IPS-20b (cell line): ENCODE data around the gene EFHC1.

Experiments used
- H3K27ac ChIP-seq: one replicate; pipeline ENCODE4 v1.5.1; 2013; ENCODE audit warnings: low read length
- H3K27me3 ChIP-seq: 2 replicates; pipeline ENCODE4 v1.6.1; 2013; ENCODE audit warnings: mild to moderate bottlenecking, low read length, inconsistent platforms; ENCODE audit not compliant: insufficient read depth
- H3K36me3 ChIP-seq: 2 replicates; pipeline ENCODE4 v1.6.1; 2013; ENCODE audit warnings: low read depth, mild to moderate bottlenecking, inconsistent platforms, low read length, moderate library complexity; ENCODE audit not compliant: insufficient read depth
- H3K4me1 ChIP-seq: 2 replicates; pipeline ENCODE4 v1.6.1; 2013; ENCODE audit warnings: mild to moderate bottlenecking, control low read depth, inconsistent platforms, low read length, moderate library complexity; ENCODE audit not compliant: insufficient read depth
- H3K4me3 ChIP-seq: 2 replicates; pipeline ENCODE4 v1.5.1; 2013; ENCODE audit warnings: mild to moderate bottlenecking, low read length, inconsistent platforms
- H3K9ac ChIP-seq: 2 replicates; pipeline ENCODE4 v1.6.1; 2013; ENCODE audit warnings: low read depth, mild to moderate bottlenecking, inconsistent platforms, low read length, moderate library complexity
- H3K9me3 ChIP-seq: 2 replicates; pipeline ENCODE4 v1.6.1; 2013; ENCODE audit warnings: mild to moderate bottlenecking, low read depth, low read length, inconsistent platforms; ENCODE audit not compliant: insufficient read depth

The EFHC1 gene, protein sequence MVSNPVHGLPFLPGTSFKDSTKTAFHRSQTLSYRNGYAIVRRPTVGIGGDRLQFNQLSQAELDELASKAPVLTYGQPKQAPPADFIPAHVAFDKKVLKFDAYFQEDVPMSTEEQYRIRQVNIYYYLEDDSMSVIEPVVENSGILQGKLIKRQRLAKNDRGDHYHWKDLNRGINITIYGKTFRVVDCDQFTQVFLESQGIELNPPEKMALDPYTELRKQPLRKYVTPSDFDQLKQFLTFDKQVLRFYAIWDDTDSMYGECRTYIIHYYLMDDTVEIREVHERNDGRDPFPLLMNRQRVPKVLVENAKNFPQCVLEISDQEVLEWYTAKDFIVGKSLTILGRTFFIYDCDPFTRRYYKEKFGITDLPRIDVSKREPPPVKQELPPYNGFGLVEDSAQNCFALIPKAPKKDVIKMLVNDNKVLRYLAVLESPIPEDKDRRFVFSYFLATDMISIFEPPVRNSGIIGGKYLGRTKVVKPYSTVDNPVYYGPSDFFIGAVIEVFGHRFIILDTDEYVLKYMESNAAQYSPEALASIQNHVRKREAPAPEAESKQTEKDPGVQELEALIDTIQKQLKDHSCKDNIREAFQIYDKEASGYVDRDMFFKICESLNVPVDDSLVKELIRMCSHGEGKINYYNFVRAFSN

DNA sequence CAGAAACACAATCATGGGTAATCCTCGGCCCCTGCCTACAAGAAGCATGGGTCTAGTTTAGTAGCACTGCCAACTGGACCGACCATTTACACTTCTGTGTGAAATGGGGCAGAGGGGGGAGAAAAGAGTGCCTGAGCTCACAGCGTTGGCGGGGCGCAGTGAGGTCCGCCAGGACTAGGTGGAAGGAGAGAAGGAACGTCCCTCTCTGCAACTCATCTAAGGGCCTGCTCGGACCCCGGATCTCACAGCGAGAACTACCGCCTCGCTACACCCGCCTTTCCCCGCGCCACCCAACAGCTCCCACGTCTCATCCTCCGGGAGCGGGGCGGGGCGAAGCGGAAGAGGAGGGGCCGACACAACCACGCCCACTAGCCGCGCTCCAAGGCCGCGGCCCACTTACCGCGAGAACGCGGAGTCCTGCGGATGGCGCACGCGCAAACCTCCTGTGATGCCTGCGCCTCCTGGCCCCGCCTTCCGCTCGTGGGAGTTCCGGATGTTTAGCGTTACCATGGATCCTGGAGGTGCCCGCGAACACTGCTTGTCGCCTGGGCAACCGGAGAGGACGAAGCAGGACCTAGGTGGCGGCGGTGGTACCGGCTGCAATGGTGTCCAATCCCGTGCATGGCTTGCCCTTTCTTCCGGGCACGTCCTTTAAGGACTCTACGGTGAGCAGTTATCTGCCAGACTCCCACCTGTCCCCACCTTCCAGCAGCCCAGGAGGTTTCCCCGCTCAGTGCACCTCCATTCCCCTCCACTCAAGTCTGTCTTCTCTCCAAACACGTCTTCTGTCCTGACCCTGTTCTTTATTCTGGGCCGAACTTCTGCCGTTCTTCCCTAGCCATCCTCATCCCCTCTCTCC is at the start of gene EFHC1:
Gene EFHC1 (plus strand): TSS at position 534 of the 859 bp plus-strand sequence. CDS start 69 bp downstream, at position 603.
- Histone ChIP-seq H3K27ac (peak within 1 kb of the TSS; percentile 82), H3K4me1 (peaks cover 7% of the 10 kb centered on the region), H3K27me3 (no peaks in the 10 kb centered on the region), H3K4me3 (peak within 1 kb of the TSS; percentile 99), H3K36me3 (no peaks in the 10 kb centered on the region), H3K9me3 (no peaks in the 10 kb centered on the region), H3K9ac (peak within 1 kb of the TSS; percentile 91)

GRCh38 chr6:52371656-52372191 is 48.4 kb upstream of the EFHC1 start:
- H3K9ac ChIP-seq: no peak overlapping the region
- H3K27me3 ChIP-seq: no peaks in the 10 kb centered on the region
- H3K9me3 ChIP-seq: no peaks in the 10 kb centered on the region
- no peaks in the 10 kb centered on the region for H3K4me1 ChIP-seq
- H3K36me3 ChIP-seq: no peaks in the 10 kb centered on the region
- H3K27ac ChIP-seq: no peak overlapping the region
- no peak overlapping the region for H3K4me3 ChIP-seq

GRCh38 chr6:52373151-52373690 is 46.9 kb upstream of the EFHC1 start:
- no peaks in the 10 kb centered on the region for H3K36me3 ChIP-seq
- no peaks in the 10 kb centered on the region for H3K9me3 ChIP-seq
- H3K27me3 ChIP-seq: no peaks in the 10 kb centered on the region
- no peak overlapping the region for H3K27ac ChIP-seq
- no peaks in the 10 kb centered on the region for H3K4me1 ChIP-seq
- H3K4me3 ChIP-seq: no peak overlapping the region
- no peak overlapping the region for H3K9ac ChIP-seq

- H3K36me3 ChIP-seq: no peaks in the 10 kb centered on the region
- H3K9me3 ChIP-seq: no peaks in the 10 kb centered on the region
- no peaks in the 10 kb centered on the region for H3K4me1 ChIP-seq
- no peak overlapping the region for H3K27ac ChIP-seq
- no peak overlapping the region for H3K9ac ChIP-seq
- H3K27me3 ChIP-seq: no peaks in the 10 kb centered on the region
- no peak overlapping the region for H3K4me3 ChIP-seq
Measured at GRCh38 chr6:52374247-52374646, 45.9 kb upstream of the EFHC1 start.

DNA sequence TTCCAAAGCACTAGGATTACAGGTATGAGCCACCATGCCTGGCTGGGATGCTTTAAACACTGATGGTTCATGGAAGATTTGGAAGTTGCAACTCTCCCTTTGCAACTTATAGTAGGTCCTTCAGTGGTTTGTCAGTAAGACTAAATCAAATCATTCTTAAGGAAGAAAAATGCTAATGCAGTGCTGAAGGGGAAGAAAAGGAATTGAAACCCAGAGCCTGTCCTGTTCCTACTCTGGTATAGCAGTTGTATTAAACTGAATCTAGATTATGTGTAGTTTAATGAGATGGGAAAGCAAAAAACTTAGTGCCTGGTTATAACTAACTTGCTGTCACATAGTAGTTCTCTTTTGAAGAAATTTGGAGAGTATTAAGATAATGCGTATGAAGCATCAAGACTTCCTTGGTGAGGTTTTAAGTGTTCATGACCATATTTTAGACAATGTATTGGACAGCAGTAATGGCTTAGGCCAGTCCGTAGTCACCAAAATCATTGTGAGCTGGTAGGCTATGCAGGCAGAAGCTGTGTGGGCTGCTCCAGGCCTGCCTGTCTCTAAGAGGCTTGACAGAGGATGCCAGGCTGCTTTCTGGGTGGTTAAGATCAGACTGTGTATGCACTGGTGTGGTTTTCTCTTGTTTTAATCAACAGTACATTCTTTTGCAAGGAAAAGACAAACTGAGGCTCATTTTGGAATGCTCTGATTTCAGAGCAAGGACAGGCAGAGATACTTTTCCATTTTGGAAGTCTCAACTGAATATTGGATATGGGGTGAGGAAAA is 44.2 kb upstream of the EFHC1 start:
- Histone ChIP-seq H3K27me3 (no peaks in the 10 kb centered on the region), H3K4me1 (no peaks in the 10 kb centered on the region), H3K27ac (no peak overlapping the region), H3K36me3 (no peaks in the 10 kb centered on the region), H3K9me3 (no peaks in the 10 kb centered on the region), H3K4me3 (no peak overlapping the region), H3K9ac (no peak overlapping the region)

GRCh38 chr6:52376763-52377162 is 43.4 kb upstream of the EFHC1 start:
- no peak overlapping the region for H3K9ac ChIP-seq
- H3K36me3 ChIP-seq: no peaks in the 10 kb centered on the region
- no peaks in the 10 kb centered on the region for H3K4me1 ChIP-seq
- no peak overlapping the region for H3K27ac ChIP-seq
- no peaks in the 10 kb centered on the region for H3K27me3 ChIP-seq
- no peaks in the 10 kb centered on the region for H3K9me3 ChIP-seq
- H3K4me3 ChIP-seq: no peak overlapping the region

DNA sequence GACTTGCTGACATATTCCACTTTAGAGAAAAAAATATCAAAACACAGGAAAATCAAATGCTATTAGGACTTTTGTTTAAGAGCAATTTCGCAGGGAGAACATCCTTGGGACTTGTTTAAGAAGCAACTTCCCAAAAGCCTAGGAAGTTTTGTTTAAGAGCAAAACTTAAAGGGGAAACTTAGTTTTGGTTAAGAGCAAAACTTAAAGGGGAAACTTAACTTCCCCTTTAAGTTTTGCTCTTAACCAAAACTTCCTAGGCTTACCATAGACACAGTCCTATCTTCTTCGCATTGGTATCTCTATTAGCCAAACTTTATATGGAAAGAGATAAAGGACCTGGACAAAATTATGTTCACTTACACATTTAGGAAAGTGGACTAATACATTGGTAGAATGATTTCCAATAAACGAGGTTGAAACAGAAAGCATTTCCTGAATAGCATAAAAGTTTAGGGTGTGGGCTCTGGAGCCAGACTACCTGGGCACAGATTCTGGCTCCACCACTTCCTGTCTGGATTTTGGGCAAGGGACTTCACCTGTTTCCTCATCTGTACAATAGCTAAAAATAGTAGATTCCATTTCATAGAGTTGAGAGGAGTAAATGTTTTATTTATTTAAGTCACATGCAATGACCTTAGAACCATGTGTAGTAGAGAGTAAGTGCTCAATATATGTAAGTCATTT is 42.5 kb upstream of the EFHC1 start:
- Histone ChIP-seq H3K4me3 (no peak overlapping the region), H3K9ac (no peak overlapping the region), H3K4me1 (no peaks in the 10 kb centered on the region), H3K9me3 (no peaks in the 10 kb centered on the region), H3K27ac (no peak overlapping the region), H3K36me3 (no peaks in the 10 kb centered on the region), H3K27me3 (no peaks in the 10 kb centered on the region)

GRCh38 chr6:52381249-52381648 is 38.9 kb upstream of the EFHC1 start:
- Histone ChIP-seq H3K4me1 (no peaks in the 10 kb centered on the region), H3K9me3 (no peaks in the 10 kb centered on the region), H3K36me3 (no peaks in the 10 kb centered on the region), H3K27me3 (no peaks in the 10 kb centered on the region), H3K4me3 (no peak overlapping the region), H3K9ac (no peak overlapping the region), H3K27ac (no peak overlapping the region)

GRCh38 chr6:52384145-52384766 is 35.9 kb upstream of the EFHC1 start:
- Histone ChIP-seq H3K9ac (no peak overlapping the region), H3K27me3 (no peaks in the 10 kb centered on the region), H3K4me1 (no peaks in the 10 kb centered on the region), H3K9me3 (peaks cover 13% of the 10 kb centered on the region), H3K4me3 (no peak overlapping the region), H3K36me3 (no peaks in the 10 kb centered on the region), H3K27ac (no peak overlapping the region)

DNA sequence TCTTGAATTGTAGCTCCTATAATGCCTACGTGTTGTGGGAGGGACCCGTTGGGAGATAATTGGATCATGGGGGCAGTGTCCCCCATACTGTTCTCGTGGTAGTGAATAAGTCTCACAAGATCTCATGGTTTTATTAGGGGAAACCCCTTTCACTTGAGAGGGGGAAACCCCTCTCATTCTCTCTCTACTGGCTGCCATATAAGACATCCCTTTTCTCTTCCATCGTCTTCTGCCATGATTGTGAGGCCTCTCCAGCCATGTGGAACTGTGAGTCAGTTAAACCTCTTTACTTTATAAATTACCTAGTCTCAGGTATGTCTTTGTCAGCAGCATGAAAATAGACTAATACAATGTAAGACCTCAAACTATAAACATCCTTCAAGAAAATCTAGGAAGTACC is 35.1 kb upstream of the EFHC1 start:
- Histone ChIP-seq H3K9ac (no peak overlapping the region), H3K9me3 (peaks cover 13% of the 10 kb centered on the region), H3K4me1 (no peaks in the 10 kb centered on the region)

More for the DNA sequence above, 35.1 kb upstream of the EFHC1 start:
- no peak overlapping the region for H3K27ac ChIP-seq
- no peak overlapping the region for H3K4me3 ChIP-seq
- no peaks in the 10 kb centered on the region for H3K27me3 ChIP-seq
- H3K36me3 ChIP-seq: no peaks in the 10 kb centered on the region
